Stimulated activated CD4-positive, alpha-beta T cell treated with anti-CD3 and anti-CD28 coated beads, TNF-alpha, amount 100 ng/mL, for 1 hour (primary cell): Measurements from ENCODE around the gene ZNF576.
A peak's percentile ranks its signal among the peaks of the same experiment; 100 is the strongest.
"Not testable (repeated sequence)": the region's sequence is repeated elsewhere in the genome, so short reads cannot be mapped to it uniquely, and the experiment has no call there.

Experiments
- DNase-seq, 3 donors: peaks; one replicate each; pipeline ENCODE4 v3.0.0-alpha.2; 2020; ENCODE audit warnings: low read depth in 3 of 3, low spot score in 1 of 3

The ZNF576 gene

GRCh38 chr19:43574424-43575155, 21.8 kb upstream of the ZNF576 start:
- DNase-seq = no peak

- DNase-seq = peak; percentile 90 to 91 (median 90)
Measured at GRCh38 chr19:43575156-43575950, 21.0 kb upstream of the ZNF576 start, which contains the start of the genes PINLYP and XRCC1. PINLYP (plus strand) TSS chr19:43575801; CDS start chr19:43577192, 1,391 bp downstream. XRCC1 (minus strand) TSS chr19:43575527; CDS start chr19:43575458, 69 bp downstream.

- no peak for DNase-seq
Measured at GRCh38 chr19:43575955-43576878, 20.2 kb upstream of the ZNF576 start.

- no peak for DNase-seq
Measured at GRCh38 chr19:43578787-43579186, 17.6 kb upstream of the ZNF576 start.

GRCh38 chr19:43581467-43581866, 14.9 kb upstream of the ZNF576 start:
- DNase-seq = no peak

GRCh38 chr19:43582495-43582894, 13.9 kb upstream of the ZNF576 start:
- DNase-seq = no peak

GRCh38 chr19:43584484-43584883, 11.9 kb upstream of the ZNF576 start:
- no peak for DNase-seq

- DNase-seq = no peak
Measured at GRCh38 chr19:43586346-43586745, 10.0 kb upstream of the ZNF576 start.

GRCh38 chr19:43587029-43587428, 9.4 kb upstream of the ZNF576 start:
- not testable (repeated sequence) for DNase-seq

GRCh38 chr19:43589277-43589676, 7.1 kb upstream of the ZNF576 start:
- no peak for DNase-seq

- no peak for DNase-seq
Measured at GRCh38 chr19:43589678-43590077, 6.7 kb upstream of the ZNF576 start.

GRCh38 chr19:43591904-43592772, 4.3 kb upstream of the ZNF576 start:
- no peak for DNase-seq

GRCh38 chr19:43592800-43593350, 3.5 kb upstream of the ZNF576 start:
- no peak for DNase-seq

GRCh38 chr19:43594081-43594697, 2.2 kb upstream of the ZNF576 start:
- no peak for DNase-seq

GRCh38 chr19:43594710-43595604, 1.4 kb upstream of the ZNF576 start:
- peak; percentile 32 to 59 (median 52) for DNase-seq

- DNase-seq = peak in 1 of 3 donors; percentile 4
Measured at GRCh38 chr19:43595605-43595998, 793 bp upstream of the ZNF576 start.

- no peak for DNase-seq
Measured at GRCh38 chr19:43596842-43597461, 557 bp downstream of the ZNF576 start.

GRCh38 chr19:43597876-43598275, 1.5 kb downstream of the ZNF576 start:
- DNase-seq = no peak
